MG63 (cell line): ENCODE data around the gene SHROOM3. TPM values are rescaled to one million over a fixed set of nuclear protein-coding genes. Genes with fewer than 3 reads are reported as not detected.

Experiments
- DNase-seq: peaks from one replicate; pipeline ENCODE4 v3.0.0-alpha.2; 2020
- H3K27me3 ChIP-seq: fragments of 250-450 bp; sonication (Bioruptor Pico); 2 replicates; pipeline ENCODE4 v1.5.1; 2020; ENCODE audit warnings: mild to moderate bottlenecking, moderate library complexity
- H3K36me3 ChIP-seq: fragments of 250-450 bp; sonication (Bioruptor Pico); 2 replicates; pipeline ENCODE4 v1.5.1; 2020; ENCODE audit warnings: mild to moderate bottlenecking, moderate library complexity
- H3K4me3 ChIP-seq: fragments of 250-450 bp; sonication (Bioruptor Pico); 2 replicates; pipeline ENCODE4 v1.5.1; 2020; ENCODE audit warnings: mild to moderate bottlenecking, moderate library complexity
- H3K9me3 ChIP-seq: fragments of 250-450 bp; sonication (Bioruptor Pico); 2 replicates; pipeline ENCODE4 v1.5.1; 2020; ENCODE audit warnings: mild to moderate bottlenecking, moderate library complexity
- total RNA-seq: library from RNA; depleted of rRNA; stranded (reverse); fragments of >200 nt; shearing (Covaris generic); gene quantifications from 2 replicates; pipeline ENCODE4 v1.2.3, GENCODE V29; 2014; ENCODE audit warnings: low replicate concordance

SHROOM3 gene
- total RNA-seq, 1 experiment from 2014 or later = 10.0 TPM

DNA sequence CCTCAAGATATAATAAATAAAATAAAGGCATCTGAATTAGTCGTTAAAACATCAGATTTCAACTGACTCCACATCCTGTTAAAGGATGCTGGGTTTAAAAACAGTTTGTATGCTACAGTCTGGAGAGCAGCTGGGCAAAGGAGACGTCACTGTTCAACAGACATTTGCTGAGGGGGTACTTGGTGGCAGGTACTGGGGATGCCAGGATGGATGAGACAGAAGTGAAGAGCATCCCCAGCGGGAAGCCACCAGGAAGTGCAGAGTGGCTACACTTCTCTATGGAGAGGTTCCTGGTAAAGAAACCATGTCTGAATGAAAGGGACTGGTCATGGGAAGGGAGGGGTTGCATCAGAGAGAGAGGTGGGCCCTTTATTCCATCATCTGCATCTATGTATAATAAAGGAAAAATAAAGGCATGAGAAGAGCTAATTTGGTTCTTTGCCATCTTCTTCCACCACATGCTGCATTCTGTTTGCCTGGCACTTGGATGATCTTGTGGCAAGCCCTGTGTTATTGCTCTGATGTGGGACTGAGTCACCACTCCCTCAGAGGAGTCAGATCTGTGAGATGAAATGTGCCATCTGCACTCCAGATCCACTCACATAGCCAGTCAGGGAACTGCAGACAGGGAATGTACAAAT lies 318.0 kb downstream of the SHROOM3 start:
- peaks cover 28% of the 10 kb centered on the region for H3K36me3 ChIP-seq
- peak; percentile 86 for DNase-seq
- H3K27me3 ChIP-seq = no peaks in the 10 kb centered on the region
- peaks cover 7% of the 10 kb centered on the region; the same call in 1 of the 2 replicates for H3K9me3 ChIP-seq
- no peak overlapping the region; the same call in 1 of the 2 replicates for H3K4me3 ChIP-seq

- Histone ChIP-seq H3K9me3 (peaks cover 7% of the 10 kb centered on the region; the same call in 1 of the 2 replicates), H3K27me3 (no peaks in the 10 kb centered on the region), H3K4me3 (peak overlapping the region; percentile 18), H3K36me3 (peaks cover 28% of the 10 kb centered on the region)
- peak; percentile 71 for DNase-seq
Observed at GRCh38 chr4:76753814-76754213, 318.8 kb downstream of the SHROOM3 start.

DNA sequence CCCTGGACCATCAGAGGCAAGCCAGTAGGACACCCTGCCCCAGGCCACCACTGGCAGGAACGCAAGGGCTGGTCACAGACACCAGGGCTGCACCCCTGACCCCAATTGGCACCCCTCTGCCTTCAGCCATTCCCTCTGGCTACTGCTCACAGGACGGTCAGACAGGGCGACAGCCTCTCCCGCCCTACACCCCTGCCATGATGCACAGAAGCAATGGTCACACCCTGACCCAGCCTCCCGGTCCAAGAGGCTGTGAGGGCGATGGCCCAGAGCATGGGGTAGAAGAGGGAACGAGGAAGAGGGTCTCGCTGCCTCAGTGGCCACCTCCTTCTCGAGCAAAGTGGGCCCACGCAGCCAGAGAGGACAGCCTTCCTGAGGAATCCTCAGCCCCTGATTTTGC lies 319.4 kb downstream of the SHROOM3 start:
- H3K4me3 ChIP-seq = no peak overlapping the region
- DNase-seq = no peak
- peaks cover 27% of the 10 kb centered on the region for H3K36me3 ChIP-seq
- H3K27me3 ChIP-seq = no peaks in the 10 kb centered on the region
- H3K9me3 ChIP-seq = peaks cover 7% of the 10 kb centered on the region; the same call in 1 of the 2 replicates

DNA sequence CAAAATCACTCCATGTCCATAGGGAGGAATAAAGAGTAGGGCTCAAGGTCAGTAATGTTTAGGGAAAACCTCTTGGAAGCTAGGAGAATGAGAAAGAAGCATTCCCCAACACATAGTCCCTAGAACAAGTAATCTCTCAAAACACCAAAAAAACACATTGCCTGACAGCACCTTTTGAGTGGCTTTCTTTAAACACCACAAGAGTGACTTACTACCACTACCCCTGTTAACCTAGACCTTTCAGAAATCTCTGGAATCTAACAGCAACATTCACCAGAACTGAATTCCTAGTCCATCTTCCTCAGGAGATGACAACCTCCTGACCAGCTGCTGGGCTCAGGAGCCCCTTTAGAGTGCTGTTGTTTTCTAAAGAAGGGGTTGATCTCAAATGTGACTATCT lies 320.7 kb downstream of the SHROOM3 start:
- Histone ChIP-seq H3K9me3 (peaks cover 7% of the 10 kb centered on the region; the same call in 1 of the 2 replicates), H3K36me3 (peaks cover 25% of the 10 kb centered on the region), H3K4me3 (no peak overlapping the region), H3K27me3 (no peaks in the 10 kb centered on the region)
- no peak for DNase-seq

- no peak for DNase-seq
- no peak overlapping the region for H3K4me3 ChIP-seq
- H3K36me3 ChIP-seq = peaks cover 19% of the 10 kb centered on the region
- no peaks in the 10 kb centered on the region for H3K27me3 ChIP-seq
- H3K9me3 ChIP-seq = peaks cover 3% of the 10 kb centered on the region; the same call in 1 of the 2 replicates
Observed at GRCh38 chr4:76756416-76756815, 321.4 kb downstream of the SHROOM3 start.

DNA sequence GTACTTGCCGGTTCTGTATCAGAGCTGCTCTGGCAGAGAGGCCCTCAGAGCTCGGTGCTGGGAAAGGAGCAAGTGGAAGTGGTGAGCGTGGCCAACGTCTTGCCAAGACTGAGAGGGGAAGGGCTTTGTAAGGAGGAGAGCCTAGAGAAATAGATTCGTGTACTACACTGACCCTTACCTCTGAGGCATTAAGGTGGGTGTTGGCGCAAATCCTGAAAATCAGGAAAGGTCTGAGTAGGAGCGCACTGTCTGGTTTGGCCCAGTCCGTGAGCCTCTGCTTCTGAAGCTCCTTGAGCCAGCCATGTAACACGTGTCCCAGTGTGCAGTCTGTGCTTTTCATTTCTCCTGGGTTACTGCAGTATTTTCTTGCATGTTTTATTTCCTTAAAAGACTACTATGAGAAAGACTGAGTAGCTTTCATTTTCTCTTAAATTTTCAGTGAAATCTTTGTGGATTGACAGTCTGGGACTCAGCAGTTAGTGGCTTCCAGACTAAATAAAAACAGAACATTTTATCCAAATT lies 322.4 kb downstream of the SHROOM3 start:
- H3K27me3 ChIP-seq = no peaks in the 10 kb centered on the region
- H3K9me3 ChIP-seq = no peaks in the 10 kb centered on the region
- no peak overlapping the region for H3K4me3 ChIP-seq
- no peak for DNase-seq
- peaks cover 13% of the 10 kb centered on the region for H3K36me3 ChIP-seq

DNA sequence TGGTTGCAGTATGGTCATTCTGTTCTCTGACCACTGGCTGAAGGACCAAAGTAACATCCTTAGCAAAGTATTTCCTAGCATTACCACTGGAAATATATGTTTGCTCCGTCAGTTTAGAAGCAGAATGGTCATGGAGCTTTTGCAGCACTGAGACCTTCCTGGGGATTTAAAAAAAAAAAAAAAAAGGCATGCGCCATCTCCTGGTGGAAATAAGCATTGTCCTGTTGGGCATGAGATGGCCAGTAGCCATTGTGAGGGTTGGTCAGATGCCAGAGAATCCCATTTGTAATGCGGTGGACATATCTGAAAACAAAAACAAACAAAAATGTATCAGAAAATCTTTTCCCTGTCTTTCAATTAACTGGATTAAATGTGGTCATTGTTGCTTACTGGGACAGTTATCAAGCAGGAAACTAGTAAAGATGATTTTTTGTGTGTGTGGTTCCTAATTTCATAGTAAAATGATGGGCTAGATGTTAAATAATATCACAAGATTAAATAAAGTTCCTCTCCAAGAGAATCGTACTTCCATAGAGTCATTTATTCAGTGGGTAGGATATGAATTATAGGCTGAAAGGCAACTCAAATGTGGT lies 323.4 kb downstream of the SHROOM3 start:
- Histone ChIP-seq H3K36me3 (peaks cover 13% of the 10 kb centered on the region), H3K27me3 (no peaks in the 10 kb centered on the region), H3K9me3 (no peaks in the 10 kb centered on the region), H3K4me3 (no peak overlapping the region)
- DNase-seq = peak; percentile 41

DNA sequence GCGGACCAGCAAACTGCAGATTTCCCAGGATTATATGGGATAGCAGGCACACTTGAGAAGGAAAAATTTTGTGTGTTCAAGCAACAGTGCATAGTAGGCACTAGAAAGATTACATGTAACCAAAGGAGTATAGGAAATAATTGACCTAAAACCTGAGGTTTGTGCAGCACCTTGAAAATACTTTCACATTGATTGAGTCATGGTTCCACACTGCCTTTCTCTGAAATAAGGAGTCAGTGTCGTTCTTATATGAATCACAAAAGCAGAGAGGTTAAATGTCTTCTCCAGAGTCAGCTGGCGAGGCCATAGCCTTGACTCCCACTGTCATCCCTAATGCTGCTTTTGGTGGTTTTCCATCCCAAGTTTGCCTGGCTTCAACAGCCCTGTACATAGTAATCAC lies 324.0 kb downstream of the SHROOM3 start:
- H3K27me3 ChIP-seq = no peaks in the 10 kb centered on the region

GRCh38 chr4:76760193-76760592 lies 325.2 kb downstream of the SHROOM3 start:
- Histone ChIP-seq H3K9me3 (no peaks in the 10 kb centered on the region), H3K36me3 (peaks cover 6% of the 10 kb centered on the region), H3K27me3 (no peaks in the 10 kb centered on the region), H3K4me3 (no peak overlapping the region)
- no peak for DNase-seq

More for the DNA sequence above, 324.0 kb downstream of the SHROOM3 start:
- no peak for DNase-seq
- H3K36me3 ChIP-seq = peaks cover 13% of the 10 kb centered on the region
- no peak overlapping the region for H3K4me3 ChIP-seq
- H3K9me3 ChIP-seq = no peaks in the 10 kb centered on the region

DNA sequence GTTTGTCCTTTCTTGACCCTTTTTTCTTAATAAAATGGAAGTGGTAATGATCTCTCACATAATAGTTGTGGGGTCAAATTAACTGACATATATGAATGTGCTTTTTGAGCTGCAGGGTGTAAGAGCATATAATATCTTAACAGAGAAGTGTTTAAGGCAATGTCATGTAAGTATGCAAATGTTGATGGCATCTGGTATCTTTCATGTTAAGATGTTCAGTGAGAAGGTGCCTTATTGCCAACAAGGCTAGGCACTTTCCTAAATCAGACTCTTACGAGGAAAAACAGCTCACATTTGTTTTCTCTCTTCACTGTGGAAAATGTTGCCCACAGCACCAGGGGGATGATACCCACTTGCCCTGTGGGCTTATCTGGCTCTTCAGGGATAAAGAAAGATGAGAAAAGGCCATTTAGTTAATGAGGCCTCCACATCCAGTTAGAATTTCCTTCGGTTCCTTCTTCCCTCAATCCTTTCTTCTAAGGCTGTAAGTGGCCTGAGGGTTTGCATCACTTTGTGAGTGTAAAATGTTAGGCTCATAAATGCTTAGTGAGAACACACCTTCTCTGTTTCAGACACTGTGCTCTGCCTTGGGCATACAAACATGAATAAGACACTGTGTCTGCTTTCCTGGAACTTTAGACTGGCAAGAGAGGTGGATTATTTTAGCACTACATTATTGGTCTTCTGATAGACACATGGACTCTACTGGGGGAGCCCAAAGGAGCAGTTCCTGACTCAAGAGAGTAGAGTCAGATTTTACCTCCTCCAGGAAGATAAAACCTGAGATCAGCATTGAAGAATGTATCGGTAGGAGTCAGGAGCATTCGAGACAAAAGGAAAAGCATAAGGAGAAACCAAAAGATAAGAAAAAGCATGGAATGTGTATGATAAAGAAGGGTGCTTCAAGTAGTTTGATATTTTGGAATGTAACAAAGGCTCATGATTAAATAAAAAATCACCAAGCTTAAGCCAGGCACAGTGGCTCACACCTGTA lies 327.4 kb downstream of the SHROOM3 start:
- no peak for DNase-seq
- Histone ChIP-seq H3K27me3 (no peaks in the 10 kb centered on the region), H3K4me3 (no peak overlapping the region), H3K9me3 (no peaks in the 10 kb centered on the region), H3K36me3 (peaks cover 2% of the 10 kb centered on the region)

GRCh38 chr4:76764251-76764650 lies 329.2 kb downstream of the SHROOM3 start:
- Histone ChIP-seq H3K27me3 (no peaks in the 10 kb centered on the region), H3K9me3 (no peaks in the 10 kb centered on the region), H3K36me3 (no peaks in the 10 kb centered on the region; the same call in none of the 2 replicates), H3K4me3 (no peak overlapping the region)
- no peak for DNase-seq

DNA sequence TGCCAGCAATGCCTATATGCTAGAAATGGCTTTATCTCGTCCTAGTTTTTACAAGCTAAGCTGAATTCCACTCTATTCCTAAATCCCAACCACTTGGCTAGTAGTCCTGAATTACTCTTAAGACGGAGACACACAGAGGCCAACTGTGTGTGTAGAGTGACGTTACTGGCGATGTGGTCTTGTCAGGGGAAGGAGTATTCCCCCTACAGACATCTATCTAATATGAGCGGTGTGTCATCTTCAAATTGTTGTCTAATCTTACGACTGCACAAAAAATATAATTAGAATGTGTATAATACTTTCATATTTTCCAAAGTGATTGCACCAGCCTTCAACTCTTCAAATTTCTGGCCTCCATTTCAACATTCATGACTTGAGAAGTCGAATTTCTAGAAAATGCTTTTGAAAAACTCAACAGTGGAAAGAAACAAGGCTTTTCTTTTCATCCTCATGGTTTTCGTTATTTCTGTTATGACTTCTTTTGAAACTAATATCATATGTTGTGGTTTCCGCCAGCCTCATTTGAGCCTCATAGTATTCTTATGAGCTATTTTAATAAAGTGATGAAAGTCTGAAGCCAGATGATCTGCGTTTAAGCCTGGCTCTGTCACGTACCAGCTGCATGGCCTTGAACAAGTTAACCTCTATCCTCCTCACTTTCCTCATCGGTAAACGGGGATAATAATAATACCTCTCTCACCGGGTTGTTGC lies 330.6 kb downstream of the SHROOM3 start:
- DNase-seq = no peak
- no peaks in the 10 kb centered on the region for H3K9me3 ChIP-seq
- no peaks in the 10 kb centered on the region for H3K27me3 ChIP-seq
- no peaks in the 10 kb centered on the region; the same call in none of the 2 replicates for H3K36me3 ChIP-seq
- no peak overlapping the region for H3K4me3 ChIP-seq

DNA sequence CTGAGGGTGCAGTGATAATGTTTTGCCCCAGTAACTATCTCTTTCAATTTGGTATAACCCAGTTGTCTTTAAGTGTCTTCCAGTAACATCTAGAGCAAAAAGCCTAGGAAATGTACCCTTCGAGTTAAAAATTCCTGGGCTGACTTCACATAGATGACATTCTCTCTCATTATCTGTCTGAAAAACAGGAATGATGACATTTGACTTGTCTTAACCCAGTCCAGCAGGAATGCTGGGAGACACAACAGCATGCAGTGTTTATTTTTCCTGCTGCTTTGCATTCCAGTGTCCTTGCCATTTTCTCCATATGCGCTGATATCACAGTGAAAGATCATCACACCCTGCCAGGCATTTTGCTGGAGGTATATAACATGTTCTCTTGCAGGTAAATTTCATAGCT lies 333.0 kb downstream of the SHROOM3 start:
- H3K9me3 ChIP-seq = no peaks in the 10 kb centered on the region
- peaks cover 3% of the 10 kb centered on the region for H3K36me3 ChIP-seq
- H3K27me3 ChIP-seq = no peaks in the 10 kb centered on the region
- DNase-seq = no peak
- H3K4me3 ChIP-seq = no peak overlapping the region

DNA sequence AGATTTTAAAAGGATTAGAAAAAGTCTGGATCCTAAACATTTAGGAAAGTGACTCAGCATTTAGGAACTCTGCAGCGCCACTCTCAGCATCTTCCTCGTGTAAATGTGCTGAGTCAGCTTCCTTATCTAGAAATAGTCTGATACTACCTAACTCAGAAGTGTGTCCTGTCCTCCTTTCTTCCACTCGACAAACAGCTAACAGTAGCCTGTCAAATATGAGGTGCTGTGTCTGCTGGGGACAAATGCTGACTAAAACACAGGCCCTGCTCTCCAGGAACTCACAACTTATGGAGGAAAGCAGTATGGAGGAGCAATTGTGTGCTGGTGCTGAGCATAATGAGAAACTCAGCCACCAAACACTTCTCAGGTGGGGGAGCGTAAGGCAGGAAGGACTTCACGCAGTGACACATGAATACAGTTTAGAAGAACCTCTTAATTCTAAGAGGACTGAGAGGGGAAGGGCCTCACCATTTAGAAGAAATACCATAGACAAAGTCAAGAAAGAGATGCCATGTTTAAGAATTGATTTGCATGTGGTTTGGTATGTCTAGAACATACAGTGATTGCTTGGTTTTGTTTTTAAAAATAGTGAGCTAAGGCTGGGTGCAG lies 337.6 kb downstream of the SHROOM3 start:
- DNase-seq = no peak
- Histone ChIP-seq H3K36me3 (peaks cover 3% of the 10 kb centered on the region), H3K27me3 (no peaks in the 10 kb centered on the region), H3K9me3 (no peaks in the 10 kb centered on the region), H3K4me3 (no peak overlapping the region)

DNA sequence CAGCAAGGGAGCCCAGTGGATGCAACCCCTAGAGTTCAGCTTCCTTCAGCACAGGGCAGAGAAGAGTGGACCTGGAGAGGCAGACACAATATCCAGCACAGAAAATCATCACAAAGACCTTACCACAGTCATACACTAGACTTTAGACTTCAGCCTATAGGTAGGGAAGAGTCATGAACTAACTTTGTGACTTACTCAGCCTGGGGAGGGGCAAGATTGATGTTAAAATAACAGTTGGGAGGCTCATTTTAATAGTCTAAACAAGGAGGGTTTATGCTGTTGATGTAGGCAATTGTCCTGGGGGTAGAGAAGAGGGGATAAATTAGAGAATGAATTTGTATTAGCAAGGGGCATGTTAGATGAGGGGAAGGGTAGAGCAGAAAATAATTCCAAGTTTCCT lies 338.7 kb downstream of the SHROOM3 start:
- Histone ChIP-seq H3K36me3 (peaks cover 3% of the 10 kb centered on the region), H3K27me3 (no peaks in the 10 kb centered on the region), H3K4me3 (no peak overlapping the region), H3K9me3 (no peaks in the 10 kb centered on the region)
- DNase-seq = no peak
